IPS-15b (cell line): ENCODE results near the gene GABRA4.

Experiments
- H3K27me3 ChIP-seq: one replicate; pipeline ENCODE4 v1.6.1; 2013; ENCODE audit warnings: low read length; ENCODE audit not compliant: control insufficient read depth, insufficient read depth
- H3K36me3 ChIP-seq: one replicate; pipeline ENCODE4 v1.6.1; 2013; ENCODE audit warnings: low read length; ENCODE audit not compliant: control insufficient read depth, insufficient read depth
- H3K4me1 ChIP-seq: one replicate; pipeline ENCODE4 v1.6.1; 2013; ENCODE audit warnings: mild to moderate bottlenecking, low read length; ENCODE audit not compliant: control insufficient read depth, insufficient read depth
- H3K4me3 ChIP-seq: one replicate; pipeline ENCODE4 v1.5.1; 2013; ENCODE audit warnings: low read depth, low read length
- H3K9ac ChIP-seq: one replicate; pipeline ENCODE4 v1.6.1; 2013; ENCODE audit warnings: low read depth, mild to moderate bottlenecking, low read length
- H3K9me3 ChIP-seq: one replicate; pipeline ENCODE4 v1.6.1; 2013; ENCODE audit warnings: mild to moderate bottlenecking, low read length; ENCODE audit not compliant: control insufficient read depth, insufficient read depth

The GABRA4 gene

GRCh38 chr4:46975812-46976553, 17.4 kb downstream of the GABRA4 start:
- Histone ChIP-seq H3K9me3 (no peaks in the 10 kb centered on the region), H3K27me3 (no peaks in the 10 kb centered on the region), H3K4me1 (no peaks in the 10 kb centered on the region), H3K36me3 (no peaks in the 10 kb centered on the region), H3K9ac (no peak overlapping the region), H3K4me3 (no peak overlapping the region)

GRCh38 chr4:46974891-46975543, 18.4 kb downstream of the GABRA4 start:
- no peak overlapping the region for H3K4me3 ChIP-seq
- no peaks in the 10 kb centered on the region for H3K9me3 ChIP-seq
- no peaks in the 10 kb centered on the region for H3K4me1 ChIP-seq
- no peaks in the 10 kb centered on the region for H3K27me3 ChIP-seq
- H3K9ac ChIP-seq: no peak overlapping the region
- no peaks in the 10 kb centered on the region for H3K36me3 ChIP-seq

- H3K36me3 ChIP-seq: no peaks in the 10 kb centered on the region
- H3K9me3 ChIP-seq: no peaks in the 10 kb centered on the region
- no peaks in the 10 kb centered on the region for H3K4me1 ChIP-seq
- no peaks in the 10 kb centered on the region for H3K27me3 ChIP-seq
- no peak overlapping the region for H3K4me3 ChIP-seq
- H3K9ac ChIP-seq: no peak overlapping the region
These were observed 24.5 kb downstream of the GABRA4 start for GRCh38 chr4:46968847-46969246.

- no peaks in the 10 kb centered on the region for H3K27me3 ChIP-seq
- H3K4me3 ChIP-seq: no peak overlapping the region
- H3K4me1 ChIP-seq: no peaks in the 10 kb centered on the region
- no peaks in the 10 kb centered on the region for H3K36me3 ChIP-seq
- no peaks in the 10 kb centered on the region for H3K9me3 ChIP-seq
- H3K9ac ChIP-seq: no peak overlapping the region
These were observed 25.8 kb downstream of the GABRA4 start for GRCh38 chr4:46967631-46968030.

- H3K9me3 ChIP-seq: no peaks in the 10 kb centered on the region
- H3K4me1 ChIP-seq: no peaks in the 10 kb centered on the region
- H3K36me3 ChIP-seq: no peaks in the 10 kb centered on the region
- H3K9ac ChIP-seq: no peak overlapping the region
- H3K4me3 ChIP-seq: no peak overlapping the region
- H3K27me3 ChIP-seq: no peaks in the 10 kb centered on the region
These were observed 34.5 kb downstream of the GABRA4 start for GRCh38 chr4:46958742-46959488.

GRCh38 chr4:46956451-46956850, 36.9 kb downstream of the GABRA4 start:
- Histone ChIP-seq H3K9ac (no peak overlapping the region), H3K4me1 (no peaks in the 10 kb centered on the region), H3K27me3 (no peaks in the 10 kb centered on the region), H3K9me3 (no peaks in the 10 kb centered on the region), H3K4me3 (no peak overlapping the region), H3K36me3 (no peaks in the 10 kb centered on the region)

- H3K9me3 ChIP-seq: no peaks in the 10 kb centered on the region
- H3K4me1 ChIP-seq: no peaks in the 10 kb centered on the region
- H3K27me3 ChIP-seq: no peaks in the 10 kb centered on the region
- no peak overlapping the region for H3K4me3 ChIP-seq
- H3K9ac ChIP-seq: no peak overlapping the region
- no peaks in the 10 kb centered on the region for H3K36me3 ChIP-seq
These were observed 37.8 kb downstream of the GABRA4 start for GRCh38 chr4:46955601-46956000.

- Histone ChIP-seq H3K9ac (no peak overlapping the region), H3K4me3 (no peak overlapping the region), H3K27me3 (no peaks in the 10 kb centered on the region), H3K9me3 (no peaks in the 10 kb centered on the region), H3K36me3 (no peaks in the 10 kb centered on the region), H3K4me1 (no peaks in the 10 kb centered on the region)
These were observed 38.7 kb downstream of the GABRA4 start for GRCh38 chr4:46954643-46955042.

- no peaks in the 10 kb centered on the region for H3K4me1 ChIP-seq
- H3K27me3 ChIP-seq: no peaks in the 10 kb centered on the region
- no peak overlapping the region for H3K4me3 ChIP-seq
- H3K36me3 ChIP-seq: no peaks in the 10 kb centered on the region
- no peak overlapping the region for H3K9ac ChIP-seq
- no peaks in the 10 kb centered on the region for H3K9me3 ChIP-seq
These were observed 39.8 kb downstream of the GABRA4 start for GRCh38 chr4:46953564-46953963.

GRCh38 chr4:46952451-46952850, 40.9 kb downstream of the GABRA4 start:
- H3K4me1 ChIP-seq: no peaks in the 10 kb centered on the region
- no peaks in the 10 kb centered on the region for H3K9me3 ChIP-seq

GRCh38 chr4:46950826-46951225, 42.6 kb downstream of the GABRA4 start:
- Histone ChIP-seq H3K4me1 (no peaks in the 10 kb centered on the region), H3K4me3 (no peak overlapping the region), H3K9me3 (no peaks in the 10 kb centered on the region), H3K36me3 (no peaks in the 10 kb centered on the region), H3K9ac (no peak overlapping the region), H3K27me3 (no peaks in the 10 kb centered on the region)

More at GRCh38 chr4:46952451-46952850, 40.9 kb downstream of the GABRA4 start:
- Histone ChIP-seq H3K4me3 (no peak overlapping the region), H3K9ac (no peak overlapping the region), H3K27me3 (no peaks in the 10 kb centered on the region), H3K36me3 (no peaks in the 10 kb centered on the region)

GRCh38 chr4:46949822-46950221, 43.6 kb downstream of the GABRA4 start:
- H3K4me1 ChIP-seq: no peaks in the 10 kb centered on the region
- no peak overlapping the region for H3K4me3 ChIP-seq
- no peaks in the 10 kb centered on the region for H3K36me3 ChIP-seq
- no peaks in the 10 kb centered on the region for H3K9me3 ChIP-seq
- H3K9ac ChIP-seq: no peak overlapping the region
- no peaks in the 10 kb centered on the region for H3K27me3 ChIP-seq
